Measurements from ENCODE around the gene TMEM225. TPM values are rescaled to one million over a fixed set of nuclear protein-coding genes. Genes with fewer than 3 reads are reported as not detected.

TMEM225 gene
- total RNA-seq (not detected), polyA plus RNA-seq (ENCODE audit: insufficient read length in 2 of 2) (not detected)
- long read RNA-seq, donor 1: 0 reads
- long read RNA-seq, donor 2: 0 reads
- long read RNA-seq, donor 3: 0 reads
- long read RNA-seq, donor 4: 0 reads

- no peaks in the 10 kb centered on the region for H3K27me3 ChIP-seq (ENCODE audit: control insufficient read depth, insufficient read depth, low read length)
- H3K9me3 ChIP-seq (ENCODE audit: control insufficient read depth, insufficient read depth, low read length): no peaks in the 10 kb centered on the region
- no peak for DNase-seq (ENCODE audit: low read depth in 4 of 6, low spot score in 6 of 6)
- no peak within 1 kb of the TSS for H3K4me3 ChIP-seq (ENCODE audit: low read depth, low read length)
- H3K4me1 ChIP-seq (ENCODE audit: control insufficient read depth, insufficient read depth, low read length): no peaks in the 10 kb centered on the region
- WGBS (ENCODE audit: insufficient coverage): 86% methylated on average over 1 of the region's 3 CpGs
- H3K27ac ChIP-seq (ENCODE audit: low read depth, low read length): no peak within 1 kb of the TSS
- H3K36me3 ChIP-seq (ENCODE audit: control insufficient read depth, insufficient read depth, low read length): no peaks in the 10 kb centered on the region
Measured at GRCh38 chr11:123885570-123885969, at the start of gene TMEM225. Gene TMEM225, minus strand, starts transcription at chr11:123885670. Its CDS starts 245 bp downstream, at chr11:123885425.

GRCh38 chr11:123924027-123924426, 38.6 kb upstream of the TMEM225 start:
- no peak for DNase-seq (ENCODE audit: low read depth in 4 of 6, low spot score in 6 of 6)
- no CpG with 5 or more reads among the region's 1 CpG for WGBS (ENCODE audit: insufficient coverage)

GRCh38 chr11:123920943-123921342, 35.5 kb upstream of the TMEM225 start:
- Histone ChIP-seq H3K27me3 (ENCODE audit: control insufficient read depth, insufficient read depth, low read length) (no peaks in the 10 kb centered on the region), H3K4me3 (ENCODE audit: low read depth, low read length) (no peak overlapping the region), H3K27ac (ENCODE audit: low read depth, low read length) (no peak overlapping the region), H3K4me1 (ENCODE audit: control insufficient read depth, insufficient read depth, low read length) (no peaks in the 10 kb centered on the region), H3K36me3 (ENCODE audit: control insufficient read depth, insufficient read depth, low read length) (no peaks in the 10 kb centered on the region), H3K9me3 (ENCODE audit: control insufficient read depth, insufficient read depth, low read length) (no peaks in the 10 kb centered on the region)
- peak in 1 of 6 donors; percentile 8 for DNase-seq (ENCODE audit: low read depth in 4 of 6, low spot score in 6 of 6)
- no CpG with 5 or more reads among the region's 3 CpGs for WGBS (ENCODE audit: insufficient coverage)

More at GRCh38 chr11:123924027-123924426, 38.6 kb upstream of the TMEM225 start:
- no peak overlapping the region for H3K27ac ChIP-seq (ENCODE audit: low read depth, low read length)
- no peaks in the 10 kb centered on the region for H3K9me3 ChIP-seq (ENCODE audit: control insufficient read depth, insufficient read depth, low read length)
- H3K27me3 ChIP-seq (ENCODE audit: control insufficient read depth, insufficient read depth, low read length): no peaks in the 10 kb centered on the region
- H3K4me1 ChIP-seq (ENCODE audit: control insufficient read depth, insufficient read depth, low read length): no peaks in the 10 kb centered on the region
- no peaks in the 10 kb centered on the region for H3K36me3 ChIP-seq (ENCODE audit: control insufficient read depth, insufficient read depth, low read length)
- no peak overlapping the region for H3K4me3 ChIP-seq (ENCODE audit: low read depth, low read length)

GRCh38 chr11:123905826-123906225, 20.4 kb upstream of the TMEM225 start:
- H3K4me3 ChIP-seq (ENCODE audit: low read depth, low read length): no peak overlapping the region
- H3K36me3 ChIP-seq (ENCODE audit: control insufficient read depth, insufficient read depth, low read length): no peaks in the 10 kb centered on the region
- H3K9me3 ChIP-seq (ENCODE audit: control insufficient read depth, insufficient read depth, low read length): no peaks in the 10 kb centered on the region
- WGBS (ENCODE audit: insufficient coverage): 53% methylated on average over 2 of the region's 3 CpGs
- no peaks in the 10 kb centered on the region for H3K27me3 ChIP-seq (ENCODE audit: control insufficient read depth, insufficient read depth, low read length)
- peak in 3 of 6 donors; percentile 4 to 80 (median 39) for DNase-seq (ENCODE audit: low read depth in 4 of 6, low spot score in 6 of 6)
- no peak overlapping the region for H3K27ac ChIP-seq (ENCODE audit: low read depth, low read length)
- H3K4me1 ChIP-seq (ENCODE audit: control insufficient read depth, insufficient read depth, low read length): peaks cover 2% of the 10 kb centered on the region

GRCh38 chr11:123904932-123905331, 19.5 kb upstream of the TMEM225 start:
- WGBS (ENCODE audit: insufficient coverage): 80% methylated on average over 1 of the region's 3 CpGs
- Histone ChIP-seq H3K27me3 (ENCODE audit: control insufficient read depth, insufficient read depth, low read length) (no peaks in the 10 kb centered on the region), H3K9me3 (ENCODE audit: control insufficient read depth, insufficient read depth, low read length) (no peaks in the 10 kb centered on the region), H3K27ac (ENCODE audit: low read depth, low read length) (no peak overlapping the region), H3K36me3 (ENCODE audit: control insufficient read depth, insufficient read depth, low read length) (no peaks in the 10 kb centered on the region), H3K4me3 (ENCODE audit: low read depth, low read length) (no peak overlapping the region), H3K4me1 (ENCODE audit: control insufficient read depth, insufficient read depth, low read length) (peaks cover 2% of the 10 kb centered on the region)
- DNase-seq (ENCODE audit: low read depth in 4 of 6, low spot score in 6 of 6): peak in 2 of 6 donors; percentile 39 to 48

- no peaks in the 10 kb centered on the region for H3K27me3 ChIP-seq (ENCODE audit: control insufficient read depth, insufficient read depth, low read length)
- H3K27ac ChIP-seq (ENCODE audit: low read depth, low read length): no peak overlapping the region
- peaks cover 2% of the 10 kb centered on the region for H3K4me1 ChIP-seq (ENCODE audit: control insufficient read depth, insufficient read depth, low read length)
- H3K36me3 ChIP-seq (ENCODE audit: control insufficient read depth, insufficient read depth, low read length): no peaks in the 10 kb centered on the region
- no peak for DNase-seq (ENCODE audit: low read depth in 4 of 6, low spot score in 6 of 6)
- WGBS (ENCODE audit: insufficient coverage): no CpG with 5 or more reads among the region's 2 CpGs
- H3K9me3 ChIP-seq (ENCODE audit: control insufficient read depth, insufficient read depth, low read length): no peaks in the 10 kb centered on the region
- no peak overlapping the region for H3K4me3 ChIP-seq (ENCODE audit: low read depth, low read length)
Measured at GRCh38 chr11:123903932-123904331, 18.5 kb upstream of the TMEM225 start.

- no peaks in the 10 kb centered on the region for H3K27me3 ChIP-seq (ENCODE audit: control insufficient read depth, insufficient read depth, low read length)
- WGBS (ENCODE audit: insufficient coverage): no CpG with 5 or more reads among the region's 1 CpG
- H3K9me3 ChIP-seq (ENCODE audit: control insufficient read depth, insufficient read depth, low read length): no peaks in the 10 kb centered on the region
- H3K36me3 ChIP-seq (ENCODE audit: control insufficient read depth, insufficient read depth, low read length): no peaks in the 10 kb centered on the region
- no peak for DNase-seq (ENCODE audit: low read depth in 4 of 6, low spot score in 6 of 6)
- H3K4me3 ChIP-seq (ENCODE audit: low read depth, low read length): no peak within 1 kb of the TSS
- peaks cover 2% of the 10 kb centered on the region for H3K4me1 ChIP-seq (ENCODE audit: control insufficient read depth, insufficient read depth, low read length)
- no peak within 1 kb of the TSS for H3K27ac ChIP-seq (ENCODE audit: low read depth, low read length)
Measured at GRCh38 chr11:123901867-123902266, 16.4 kb upstream of the TMEM225 start, which contains the start of gene OR8D4. Gene OR8D4, plus strand, starts transcription at chr11:123902167. Its CDS starts 4,265 bp downstream, at chr11:123906432.

GRCh38 chr11:123899792-123900191, 14.3 kb upstream of the TMEM225 start:
- no peak overlapping the region for H3K27ac ChIP-seq (ENCODE audit: low read depth, low read length)
- no peaks in the 10 kb centered on the region for H3K27me3 ChIP-seq (ENCODE audit: control insufficient read depth, insufficient read depth, low read length)
- no peaks in the 10 kb centered on the region for H3K9me3 ChIP-seq (ENCODE audit: control insufficient read depth, insufficient read depth, low read length)
- no peaks in the 10 kb centered on the region for H3K36me3 ChIP-seq (ENCODE audit: control insufficient read depth, insufficient read depth, low read length)
- no peak for DNase-seq (ENCODE audit: low read depth in 4 of 6, low spot score in 6 of 6)
- 67% methylated on average over 2 of the region's 3 CpGs for WGBS (ENCODE audit: insufficient coverage)
- H3K4me1 ChIP-seq (ENCODE audit: control insufficient read depth, insufficient read depth, low read length): no peaks in the 10 kb centered on the region
- H3K4me3 ChIP-seq (ENCODE audit: low read depth, low read length): no peak overlapping the region

- no peak overlapping the region for H3K4me3 ChIP-seq (ENCODE audit: low read depth, low read length)
- H3K9me3 ChIP-seq (ENCODE audit: control insufficient read depth, insufficient read depth, low read length): no peaks in the 10 kb centered on the region
- no peaks in the 10 kb centered on the region for H3K27me3 ChIP-seq (ENCODE audit: control insufficient read depth, insufficient read depth, low read length)
- H3K4me1 ChIP-seq (ENCODE audit: control insufficient read depth, insufficient read depth, low read length): no peaks in the 10 kb centered on the region
- H3K27ac ChIP-seq (ENCODE audit: low read depth, low read length): no peak overlapping the region
- DNase-seq (ENCODE audit: low read depth in 4 of 6, low spot score in 6 of 6): peak in 3 of 6 donors; percentile 6 to 64 (median 56)
- H3K36me3 ChIP-seq (ENCODE audit: control insufficient read depth, insufficient read depth, low read length): no peaks in the 10 kb centered on the region
Measured at GRCh38 chr11:123892031-123892430, 6.6 kb upstream of the TMEM225 start.

- H3K4me3 ChIP-seq (ENCODE audit: low read depth, low read length): no peak overlapping the region
- H3K27ac ChIP-seq (ENCODE audit: low read depth, low read length): no peak overlapping the region
- no peaks in the 10 kb centered on the region for H3K4me1 ChIP-seq (ENCODE audit: control insufficient read depth, insufficient read depth, low read length)
- no peaks in the 10 kb centered on the region for H3K36me3 ChIP-seq (ENCODE audit: control insufficient read depth, insufficient read depth, low read length)
- no peaks in the 10 kb centered on the region for H3K27me3 ChIP-seq (ENCODE audit: control insufficient read depth, insufficient read depth, low read length)
- no peaks in the 10 kb centered on the region for H3K9me3 ChIP-seq (ENCODE audit: control insufficient read depth, insufficient read depth, low read length)
- WGBS (ENCODE audit: insufficient coverage): no CpG with 5 or more reads among the region's 4 CpGs
- no peak for DNase-seq (ENCODE audit: low read depth in 4 of 6, low spot score in 6 of 6)
Measured at GRCh38 chr11:123880912-123881311, 4.6 kb downstream of the TMEM225 start.

Data from spinal cord (tissue), 10 donors.